Stomach (tissue), 4 donors: Measurements from ENCODE around the gene PRSS2.

ENCODE experiments used
- EP300 ChIP-seq: sonication (generic); formaldehyde crosslinking; IDR thresholded peaks from one replicate; pipeline ENCODE4 v1.6.1; 2017; ENCODE audit warnings: antibody characterized with exemption
- POLR2A ChIP-seq, 4 donors: fragments of 450-650 bp; IDR thresholded peaks; one replicate each; pipeline ENCODE4 v1.6.1; 2016; ENCODE audit warnings: antibody characterized with exemption in 4 of 4, control low read depth in 2 of 4, mild to moderate bottlenecking in 1 of 4, moderate library complexity in 1 of 4
- POLR2AphosphoS5 ChIP-seq, 3 donors: sonication (generic); formaldehyde crosslinking; IDR thresholded peaks; one replicate each; pipeline ENCODE4 v1.6.1; 2016; ENCODE audit warnings: antibody characterized with exemption in 3 of 3
- TF ChIP-seq, protein P1 (sequence below), 7 experiments: fragments of 450-650 bp in 4 of 7; fragments of 200-600 bp in 3 of 7; sonication (generic) in 3 of 7; IDR thresholded peaks; one replicate each; pipeline ENCODE4 v1.5.1; 2016 to 2019; ENCODE audit warnings: antibody characterized with exemption in 7 of 7, control low read depth in 2 of 7, mild to moderate bottlenecking in 1 of 7

GRCh38 chr7:142792593-142792992, 21.8 kb downstream of the PRSS2 start:
- TF ChIP-seq POLR2A (IDR thresholded peaks at IDR 0.05) (no peak), POLR2AphosphoS5 (IDR thresholded peaks at IDR 0.05) (no peak), EP300 (no peak)
- TF ChIP-seq, protein P1, sequence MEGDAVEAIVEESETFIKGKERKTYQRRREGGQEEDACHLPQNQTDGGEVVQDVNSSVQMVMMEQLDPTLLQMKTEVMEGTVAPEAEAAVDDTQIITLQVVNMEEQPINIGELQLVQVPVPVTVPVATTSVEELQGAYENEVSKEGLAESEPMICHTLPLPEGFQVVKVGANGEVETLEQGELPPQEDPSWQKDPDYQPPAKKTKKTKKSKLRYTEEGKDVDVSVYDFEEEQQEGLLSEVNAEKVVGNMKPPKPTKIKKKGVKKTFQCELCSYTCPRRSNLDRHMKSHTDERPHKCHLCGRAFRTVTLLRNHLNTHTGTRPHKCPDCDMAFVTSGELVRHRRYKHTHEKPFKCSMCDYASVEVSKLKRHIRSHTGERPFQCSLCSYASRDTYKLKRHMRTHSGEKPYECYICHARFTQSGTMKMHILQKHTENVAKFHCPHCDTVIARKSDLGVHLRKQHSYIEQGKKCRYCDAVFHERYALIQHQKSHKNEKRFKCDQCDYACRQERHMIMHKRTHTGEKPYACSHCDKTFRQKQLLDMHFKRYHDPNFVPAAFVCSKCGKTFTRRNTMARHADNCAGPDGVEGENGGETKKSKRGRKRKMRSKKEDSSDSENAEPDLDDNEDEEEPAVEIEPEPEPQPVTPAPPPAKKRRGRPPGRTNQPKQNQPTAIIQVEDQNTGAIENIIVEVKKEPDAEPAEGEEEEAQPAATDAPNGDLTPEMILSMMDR (IDR thresholded peaks at IDR 0.05) = no peak
